Metanephros (tissue), 2 donors: ENCODE results near the gene OR6Q1. TPM values are rescaled to one million over a fixed set of nuclear protein-coding genes. Genes with fewer than 3 reads are reported as not detected.

ENCODE experiments used
- small RNA-seq: library from RNA; depleted of rRNA; stranded (forward); fragments of <200 nt; gene quantifications from one replicate; pipeline ENCODE3, GENCODE V24; 2014; ENCODE audit warnings: low replicate concordance
- total RNA-seq: library from RNA; depleted of rRNA; stranded (reverse); fragments of >200 nt; gene quantifications from one replicate; pipeline ENCODE4 v1.2.3, GENCODE V29; 2014

Gene OR6Q1
- total RNA-seq: not detected

DNA sequence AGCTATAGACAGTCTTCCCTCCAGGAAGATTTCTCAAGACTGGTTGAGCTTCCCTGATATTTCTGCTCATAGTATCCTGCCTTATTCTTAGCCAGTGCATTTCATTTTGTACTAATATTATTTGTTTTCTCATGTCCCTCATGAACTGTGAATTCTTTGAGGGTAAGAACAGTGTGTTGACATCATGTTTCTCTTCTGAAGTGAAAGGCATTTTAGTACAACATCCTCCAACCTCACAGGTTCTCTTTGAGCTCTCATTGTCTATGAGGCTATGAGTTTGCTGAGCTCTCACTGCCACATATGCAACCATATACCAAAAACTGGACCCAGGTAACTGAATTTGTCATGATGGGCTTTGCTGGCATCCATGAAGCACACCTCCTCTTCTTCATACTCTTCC is at the start of gene OR6Q1:
OR6Q1 (plus strand) TSS at position 301 of the 400 bp plus-strand sequence; CDS start at position 301, 0 bp downstream.

DNA sequence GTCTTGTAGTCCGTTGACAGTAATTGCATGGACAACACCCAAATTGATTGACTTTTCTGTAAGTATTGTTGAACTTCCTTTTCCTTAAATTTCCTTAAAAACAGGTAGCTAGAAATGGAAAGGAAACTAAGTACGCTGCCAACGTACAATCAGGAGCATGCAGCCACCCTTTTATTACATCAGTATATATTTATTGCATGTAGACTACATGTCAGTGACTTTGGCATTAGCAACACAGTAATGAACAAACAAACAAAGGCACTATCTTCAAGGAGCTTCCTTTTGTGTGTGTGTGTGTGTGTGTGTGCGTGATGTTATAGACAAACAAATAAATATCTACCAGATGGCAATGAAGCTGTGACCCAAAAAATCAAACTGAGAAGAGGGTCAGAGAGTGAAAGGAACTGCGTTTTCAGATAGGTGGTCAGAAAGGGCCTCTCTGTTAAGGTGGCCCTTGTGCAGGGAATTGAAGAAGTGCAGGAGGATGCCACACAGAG is 7.3 kb upstream of the OR6Q1 start, which contains the start of gene OR9Q1:
OR9Q1 (plus strand) TSS at position 447 of the 497 bp plus-strand sequence. CDS start 155,564 bp downstream, outside the sequence.

Small RNA genes within 50 kb of the gene (small RNA-seq; reads per million reads assigned to genes)
- gene RNU6-899P: not detected

Other genes starting within 250 kb of the OR6Q1 start
- gene OR9Q1, start 7.1 kb upstream of the OR6Q1 start, total RNA-seq: not detected
- not detected for gene OR9I1, start 94.6 kb downstream of the OR6Q1 start, total RNA-seq
- gene OR9Q2, start 158.1 kb downstream of the OR6Q1 start, total RNA-seq: not detected
- not detected for gene OR1S2, start 173.2 kb downstream of the OR6Q1 start, total RNA-seq
- gene OR1S1, start 181.8 kb downstream of the OR6Q1 start, total RNA-seq: not detected
- not detected for gene OR10Q1, start 198.0 kb downstream of the OR6Q1 start, total RNA-seq
- not detected for gene OR10W1, start 237.3 kb downstream of the OR6Q1 start, total RNA-seq